Uterus (tissue), 4 donors: ENCODE data around the gene JAZF1. TPM values are rescaled to one million over a fixed set of nuclear protein-coding genes. Genes with fewer than 3 reads are reported as not detected.

Experiments used
- DNase-seq, 2 donors: peaks; one replicate each; pipeline ENCODE4 v3.0.0-alpha.2; 2019 to 2020
- H3K27ac ChIP-seq, 2 donors: fragments of 200-600 bp; sonication (generic); 1 replicate in 1 of 2; 2 replicates in 1 of 2; pipeline ENCODE4 v1.5.1; 2016 to 2018
- H3K27me3 ChIP-seq, 2 donors: fragments of 200-600 bp; sonication (generic); one replicate each; pipeline ENCODE4 v1.5.1; 2018 to 2019; ENCODE audit warnings: control low read depth in 1 of 2
- H3K36me3 ChIP-seq, 2 donors: fragments of 200-600 bp; sonication (generic); one replicate each; pipeline ENCODE4 v1.5.1; 2019; ENCODE audit warnings: control low read depth in 1 of 2
- H3K4me1 ChIP-seq, 2 donors: fragments of 200-600 bp; sonication (generic); one replicate each; pipeline ENCODE4 v1.5.1; 2018 to 2019; ENCODE audit warnings: control low read depth in 1 of 2
- H3K4me3 ChIP-seq, 2 donors: fragments of 200-600 bp; sonication (generic); 1 replicate in 1 of 2; 2 replicates in 1 of 2; pipeline ENCODE4 v1.5.1; 2018 to 2019; ENCODE audit warnings: mild to moderate bottlenecking in 1 of 2
- H3K9me3 ChIP-seq, 2 donors: fragments of 200-600 bp; sonication (generic); one replicate each; pipeline ENCODE4 v1.5.1; 2019; ENCODE audit warnings: control low read depth in 1 of 2
- POLR2A ChIP-seq, 2 donors: fragments of 450-650 bp; IDR thresholded peaks; one replicate each; pipeline ENCODE4 v1.6.1; 2016; ENCODE audit warnings: antibody characterized with exemption in 2 of 2, mild to moderate bottlenecking in 1 of 2, moderate library complexity in 1 of 2
- intact Hi-C: fragments of 100-400 bp; cut with DNase I; formaldehyde crosslinking; loops from one replicate; pipeline ENCODE4 v1.15.1; 2023; ENCODE audit warnings: low total_unique reads
- total RNA-seq, 4 donors: library from RNA; depleted of rRNA in 3 of 4; stranded (reverse); fragments of >200 nt in 3 of 4; gene quantifications; one replicate each; pipeline versions ENCODE4 v1.1.0 to v1.2.4, GENCODE V29; 2014 to 2023
- TF ChIP-seq, protein P1 (sequence below), 4 experiments: fragments of 200-600 bp in 2 of 4; fragments of 450-650 bp in 2 of 4; sonication (generic) in 2 of 4; IDR thresholded peaks; one replicate each; pipeline ENCODE4 v1.5.1; 2016 to 2019; ENCODE audit warnings: antibody characterized with exemption in 4 of 4, mild to moderate bottlenecking in 2 of 4, moderate library complexity in 1 of 4
- donor health status: DM: yes; HTN: yes; CAD: no.

The JAZF1 gene
- total RNA-seq, 4 donors from 2014 or later = 27.6 to 58.5 (median 34.4) TPM

DNA sequence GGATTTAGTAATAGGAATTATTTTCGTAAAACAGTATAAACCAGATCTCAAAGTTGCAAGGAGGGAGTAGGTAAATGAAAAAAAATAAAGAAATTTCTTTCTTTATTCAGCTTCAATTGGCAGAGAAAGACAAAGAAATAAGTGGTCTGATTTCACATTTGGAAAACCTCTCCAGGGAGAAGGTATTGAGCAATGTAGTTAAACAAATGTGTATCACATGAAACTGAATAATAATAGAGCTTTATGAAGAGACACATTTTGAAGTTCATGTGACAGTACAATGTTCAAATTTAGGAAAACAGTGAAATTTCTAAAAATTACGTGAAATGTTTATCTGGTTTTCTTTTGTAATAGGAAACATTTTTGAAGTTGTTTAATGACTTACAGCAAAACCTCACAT is 377.6 kb downstream of the JAZF1 start:
- no peaks in the 10 kb centered on the region for H3K4me1 ChIP-seq
- no peak for DNase-seq
- no peak for TF ChIP-seq POLR2A (IDR thresholded peaks at IDR 0.05)
- TF ChIP-seq, protein P1, sequence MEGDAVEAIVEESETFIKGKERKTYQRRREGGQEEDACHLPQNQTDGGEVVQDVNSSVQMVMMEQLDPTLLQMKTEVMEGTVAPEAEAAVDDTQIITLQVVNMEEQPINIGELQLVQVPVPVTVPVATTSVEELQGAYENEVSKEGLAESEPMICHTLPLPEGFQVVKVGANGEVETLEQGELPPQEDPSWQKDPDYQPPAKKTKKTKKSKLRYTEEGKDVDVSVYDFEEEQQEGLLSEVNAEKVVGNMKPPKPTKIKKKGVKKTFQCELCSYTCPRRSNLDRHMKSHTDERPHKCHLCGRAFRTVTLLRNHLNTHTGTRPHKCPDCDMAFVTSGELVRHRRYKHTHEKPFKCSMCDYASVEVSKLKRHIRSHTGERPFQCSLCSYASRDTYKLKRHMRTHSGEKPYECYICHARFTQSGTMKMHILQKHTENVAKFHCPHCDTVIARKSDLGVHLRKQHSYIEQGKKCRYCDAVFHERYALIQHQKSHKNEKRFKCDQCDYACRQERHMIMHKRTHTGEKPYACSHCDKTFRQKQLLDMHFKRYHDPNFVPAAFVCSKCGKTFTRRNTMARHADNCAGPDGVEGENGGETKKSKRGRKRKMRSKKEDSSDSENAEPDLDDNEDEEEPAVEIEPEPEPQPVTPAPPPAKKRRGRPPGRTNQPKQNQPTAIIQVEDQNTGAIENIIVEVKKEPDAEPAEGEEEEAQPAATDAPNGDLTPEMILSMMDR (IDR thresholded peaks at IDR 0.05) = no peak
- peak overlapping the region in 1 of 2 donors; percentile 32 for H3K27ac ChIP-seq
- no peaks in the 10 kb centered on the region for H3K27me3 ChIP-seq
- no peaks in the 10 kb centered on the region for H3K36me3 ChIP-seq
- intact Hi-C loops = no loop called here
- H3K4me3 ChIP-seq = no peak overlapping the region
- H3K9me3 ChIP-seq = no peaks in the 10 kb centered on the region

GRCh38 chr7:27799212-27799611 is 381.4 kb downstream of the JAZF1 start:
- no peaks in the 10 kb centered on the region for H3K9me3 ChIP-seq
- intact Hi-C loops = no loop called here
- H3K4me3 ChIP-seq = no peak overlapping the region
- no peaks in the 10 kb centered on the region for H3K27me3 ChIP-seq
- no peaks in the 10 kb centered on the region for H3K36me3 ChIP-seq
- H3K4me1 ChIP-seq = no peaks in the 10 kb centered on the region
- no peak for DNase-seq
- no peak overlapping the region for H3K27ac ChIP-seq
- TF ChIP-seq, protein P1 (IDR thresholded peaks at IDR 0.05) = no peak
- TF ChIP-seq POLR2A (IDR thresholded peaks at IDR 0.05) = no peak

- Histone ChIP-seq H3K4me3 (no peak overlapping the region), H3K4me1 (no peaks in the 10 kb centered on the region), H3K27me3 (no peaks in the 10 kb centered on the region), H3K27ac (no peak overlapping the region), H3K9me3 (no peaks in the 10 kb centered on the region), H3K36me3 (no peaks in the 10 kb centered on the region)
- intact Hi-C loops = no loop called here
- TF ChIP-seq, protein P1 (IDR thresholded peaks at IDR 0.05) = no peak
- TF ChIP-seq POLR2A (IDR thresholded peaks at IDR 0.05) = no peak
- DNase-seq = no peak
These were observed 384.6 kb downstream of the JAZF1 start for GRCh38 chr7:27795977-27796376.

DNA sequence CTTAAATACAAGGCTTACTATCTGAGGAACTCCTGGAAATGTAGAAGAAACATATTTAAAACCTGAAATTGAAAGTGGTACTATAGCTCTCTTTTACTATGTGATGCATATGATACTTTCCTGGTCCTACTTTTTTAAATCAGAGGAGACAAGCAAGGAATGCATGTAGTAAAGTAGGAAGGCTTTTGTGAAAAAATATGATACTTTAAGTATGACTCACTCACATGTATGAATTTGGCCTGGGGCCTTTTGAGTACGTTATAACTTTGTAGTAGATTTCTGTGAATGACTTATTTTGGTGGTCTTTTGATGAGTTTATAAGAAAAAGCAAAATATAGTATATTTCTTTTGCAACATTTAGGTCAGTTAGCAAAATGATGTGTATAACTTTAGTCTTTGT is 386.8 kb downstream of the JAZF1 start:
- H3K4me3 ChIP-seq = no peak overlapping the region
- H3K4me1 ChIP-seq = no peaks in the 10 kb centered on the region
- TF ChIP-seq POLR2A (IDR thresholded peaks at IDR 0.05) = no peak
- TF ChIP-seq, protein P1 (IDR thresholded peaks at IDR 0.05) = no peak
- no peaks in the 10 kb centered on the region for H3K36me3 ChIP-seq
- no peaks in the 10 kb centered on the region for H3K9me3 ChIP-seq
- no peaks in the 10 kb centered on the region for H3K27me3 ChIP-seq
- H3K27ac ChIP-seq = no peak overlapping the region
- no peak for DNase-seq
- intact Hi-C loops = no loop called here

GRCh38 chr7:27788437-27788836 is 392.2 kb downstream of the JAZF1 start:
- no peak for DNase-seq
- TF ChIP-seq, protein P1 (IDR thresholded peaks at IDR 0.05) = no peak
- no peak for TF ChIP-seq POLR2A (IDR thresholded peaks at IDR 0.05)
- Histone ChIP-seq H3K4me1 (peaks cover 0 to 6% of the 10 kb centered on the region in 2 donors), H3K27me3 (no peaks in the 10 kb centered on the region), H3K36me3 (no peaks in the 10 kb centered on the region), H3K9me3 (no peaks in the 10 kb centered on the region), H3K27ac (no peak overlapping the region), H3K4me3 (no peak overlapping the region)
- intact Hi-C loops = no loop called here
